Osteoblast (primary cell): ENCODE measurements around the gene GINS1. TPM values are rescaled to one million over a fixed set of nuclear protein-coding genes. Genes with fewer than 3 reads are reported as not detected.

Source experiments
- total RNA-seq: library from RNA; depleted of rRNA; stranded (reverse); fragments of >200 nt; gene quantifications from 2 replicates; pipeline ENCODE4 v1.2.3, GENCODE V29; 2012

The GINS1 gene
- total RNA-seq, 1 donor: 2.2 TPM

Other genes with a start within 250 kb of the GINS1 start
- 50.7 and 55.1 TPM in 2 replicates for gene ENTPD6, start 212.0 kb upstream of the GINS1 start, total RNA-seq
- 191 and 194 TPM in 2 replicates for gene PYGB, start 159.6 kb upstream of the GINS1 start, total RNA-seq
- gene ABHD12, start 16.8 kb upstream of the GINS1 start, total RNA-seq: 29.7 and 35.1 TPM in 2 replicates
- gene NINL, start 177.9 kb downstream of the GINS1 start, total RNA-seq: 14.1 and 14.8 TPM in 2 replicates
- 11.2 and 11.8 TPM in 2 replicates for gene NANP, start 216.3 kb downstream of the GINS1 start, total RNA-seq